SH-SY5Y (cell line): ENCODE data around the gene GMPR2.

Experiments
- GATA2 ChIP-seq: IDR thresholded peaks from 2 replicates; pipeline ENCODE4 v1.6.1; 2011; ENCODE audit warnings: mild to moderate bottlenecking, low read depth, low read length
- GATA3 ChIP-seq: IDR thresholded peaks from 2 replicates; pipeline ENCODE4 v1.6.1; 2011; ENCODE audit warnings: low read depth, mild to moderate bottlenecking, low read length, moderate library complexity

Gene GMPR2

DNA sequence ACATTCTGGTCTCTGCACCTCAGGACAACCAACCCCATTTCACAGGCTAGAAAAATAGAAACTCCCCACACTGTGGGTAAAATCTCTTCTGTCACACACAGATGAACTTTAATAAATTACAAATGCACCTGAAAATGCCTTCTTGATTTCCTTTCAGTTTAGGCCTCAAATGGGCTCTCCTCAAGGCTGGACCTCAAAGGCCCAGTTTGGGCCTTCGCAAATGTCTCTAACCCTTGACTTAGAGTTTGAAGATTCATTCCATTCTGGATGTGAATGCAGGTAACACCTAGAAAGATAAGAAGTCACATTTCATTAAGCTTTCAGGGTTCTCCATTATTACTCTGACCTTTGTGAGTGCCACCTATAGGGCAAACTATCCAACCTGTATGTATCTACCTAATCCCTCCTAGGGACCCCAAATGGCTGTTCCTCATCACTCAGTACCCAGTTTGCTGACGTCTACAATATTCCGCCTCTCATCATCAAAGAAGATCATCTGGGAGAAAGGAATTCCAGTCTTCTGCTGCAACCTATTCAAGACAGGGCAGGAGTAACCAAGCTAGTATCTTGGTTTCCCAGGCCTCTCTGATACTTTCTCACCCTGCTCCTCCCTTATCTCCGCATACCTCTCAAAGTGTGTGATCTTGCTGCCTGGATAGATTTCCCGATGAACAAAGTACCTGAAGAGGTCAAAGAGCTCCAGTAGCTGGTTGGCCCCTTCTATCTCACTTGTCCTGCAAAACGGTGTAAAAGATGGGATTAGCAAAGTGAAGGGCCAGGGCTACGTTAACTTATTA, 18.7 kb upstream of the GMPR2 start:
- TF ChIP-seq GATA2, result no peak
- no peak for TF ChIP-seq GATA3

DNA sequence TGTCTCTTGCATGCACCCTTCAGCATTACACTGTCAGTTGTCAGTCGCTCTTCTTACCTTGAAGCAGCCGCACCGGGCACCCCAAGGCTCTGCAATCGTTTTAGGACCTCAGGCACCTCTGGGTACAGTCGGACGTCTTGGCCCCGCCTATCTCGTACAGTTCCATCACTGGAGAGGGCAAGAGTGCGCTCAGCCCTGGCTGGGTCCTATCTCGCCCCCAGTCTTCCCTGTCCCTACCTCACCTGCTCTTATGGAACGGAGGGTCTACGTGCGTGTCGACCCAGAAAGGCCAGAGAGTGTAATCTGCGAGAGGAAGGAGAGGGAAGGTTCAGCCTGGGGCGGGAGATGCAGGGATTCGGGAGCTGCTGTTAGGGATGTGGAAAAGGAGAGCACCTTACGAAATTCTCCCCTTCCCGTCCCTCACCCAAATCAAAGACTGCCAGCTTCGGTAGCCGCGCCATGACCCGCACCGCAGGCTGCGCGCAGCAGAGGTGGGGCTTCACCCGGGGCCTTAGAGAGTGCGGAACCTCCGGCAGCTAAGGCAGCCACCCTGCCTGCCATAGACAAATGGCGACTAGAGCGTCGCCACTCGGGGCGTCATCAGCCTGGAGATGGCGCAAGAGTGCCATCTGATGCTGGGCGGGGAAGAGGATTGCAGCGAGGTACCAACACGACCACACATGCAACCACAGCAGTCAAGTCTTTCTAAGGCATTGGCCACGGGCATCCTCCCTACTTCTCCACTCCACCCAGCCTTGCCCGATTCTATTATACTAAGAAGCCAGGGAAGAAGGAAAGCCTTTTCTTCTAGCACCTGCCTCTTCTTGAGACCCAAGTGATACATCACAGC, 17.0 kb upstream of the GMPR2 start, which contains the start of gene MDP1:
Gene MDP1 (minus strand): TSS at position 572 of the 850 bp plus-strand sequence. CDS start 111 bp downstream, at position 461.
- TF ChIP-seq GATA2 (no peak), GATA3 (no peak)

GRCh38 chr14:24216345-24216699, 16.4 kb upstream of the GMPR2 start:
- TF ChIP-seq GATA3 (no peak), GATA2 (no peak)

- TF ChIP-seq GATA3, result no peak
- TF ChIP-seq GATA2, result no peak
Measured at GRCh38 chr14:24219080-24219479, 13.6 kb upstream of the GMPR2 start.

- TF ChIP-seq GATA3, result no peak
- TF ChIP-seq GATA2, result no peak
Measured at GRCh38 chr14:24219521-24219920, 13.2 kb upstream of the GMPR2 start.

DNA sequence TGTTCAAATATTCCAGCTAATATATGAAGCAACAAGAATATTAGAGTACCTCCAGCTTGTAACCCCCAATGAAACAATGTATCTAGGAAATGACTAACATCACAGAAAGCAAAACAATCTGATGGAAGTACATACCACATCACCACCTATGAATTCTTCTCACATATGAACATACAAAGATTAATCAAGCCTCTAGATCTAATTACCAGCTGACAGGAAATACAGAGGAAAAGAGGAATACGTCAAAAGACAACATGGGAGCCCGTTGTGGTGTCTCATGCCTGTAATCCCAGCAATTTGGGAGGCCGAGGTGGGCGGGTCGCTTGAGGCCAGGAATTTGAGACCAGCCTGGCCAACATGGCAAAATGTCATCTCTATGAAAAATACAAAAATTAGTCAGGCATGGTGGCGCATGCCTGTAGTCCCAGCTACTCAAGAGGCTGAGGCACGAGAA, 8.1 kb upstream of the GMPR2 start:
- no peak for TF ChIP-seq GATA3
- TF ChIP-seq GATA2, result no peak

DNA sequence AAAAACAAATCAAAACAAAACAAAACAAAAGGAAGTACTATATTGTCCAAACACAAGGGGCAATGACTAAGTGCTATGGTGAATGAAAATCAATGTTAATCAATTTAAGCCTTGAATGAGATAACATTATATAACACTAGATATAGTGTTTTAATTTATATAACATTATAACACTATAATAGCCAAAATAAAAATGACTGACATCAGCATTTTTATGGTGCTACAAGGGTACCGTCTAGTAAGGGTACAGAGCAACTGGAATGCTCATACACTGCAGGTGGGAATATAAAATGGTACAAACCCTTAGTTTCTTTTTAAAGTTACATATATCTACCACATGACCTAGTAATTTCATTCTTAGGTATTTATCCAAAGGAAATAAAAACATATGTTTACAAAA, 6.3 kb upstream of the GMPR2 start:
- TF ChIP-seq GATA3 (no peak), GATA2 (no peak)

DNA sequence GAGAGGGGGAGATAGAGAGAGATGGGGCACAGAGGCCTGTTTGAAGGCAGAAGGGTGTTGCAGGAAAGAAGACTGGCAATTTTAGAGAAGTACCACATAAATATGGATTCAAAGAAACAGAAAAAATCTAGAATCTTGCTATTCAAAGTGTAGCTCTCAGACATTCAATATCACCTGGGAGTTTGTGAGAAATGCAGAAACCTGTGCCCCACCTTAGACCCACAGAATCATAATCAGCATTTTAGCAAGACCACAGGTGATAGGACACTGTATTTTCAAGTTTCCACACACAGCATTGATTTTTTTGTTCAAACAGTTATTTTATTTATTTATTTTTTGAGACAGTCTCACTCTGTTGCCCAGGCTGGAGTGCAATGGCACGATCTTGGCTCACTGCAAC, 3.8 kb upstream of the GMPR2 start:
- no peak for TF ChIP-seq GATA3
- no peak for TF ChIP-seq GATA2

DNA sequence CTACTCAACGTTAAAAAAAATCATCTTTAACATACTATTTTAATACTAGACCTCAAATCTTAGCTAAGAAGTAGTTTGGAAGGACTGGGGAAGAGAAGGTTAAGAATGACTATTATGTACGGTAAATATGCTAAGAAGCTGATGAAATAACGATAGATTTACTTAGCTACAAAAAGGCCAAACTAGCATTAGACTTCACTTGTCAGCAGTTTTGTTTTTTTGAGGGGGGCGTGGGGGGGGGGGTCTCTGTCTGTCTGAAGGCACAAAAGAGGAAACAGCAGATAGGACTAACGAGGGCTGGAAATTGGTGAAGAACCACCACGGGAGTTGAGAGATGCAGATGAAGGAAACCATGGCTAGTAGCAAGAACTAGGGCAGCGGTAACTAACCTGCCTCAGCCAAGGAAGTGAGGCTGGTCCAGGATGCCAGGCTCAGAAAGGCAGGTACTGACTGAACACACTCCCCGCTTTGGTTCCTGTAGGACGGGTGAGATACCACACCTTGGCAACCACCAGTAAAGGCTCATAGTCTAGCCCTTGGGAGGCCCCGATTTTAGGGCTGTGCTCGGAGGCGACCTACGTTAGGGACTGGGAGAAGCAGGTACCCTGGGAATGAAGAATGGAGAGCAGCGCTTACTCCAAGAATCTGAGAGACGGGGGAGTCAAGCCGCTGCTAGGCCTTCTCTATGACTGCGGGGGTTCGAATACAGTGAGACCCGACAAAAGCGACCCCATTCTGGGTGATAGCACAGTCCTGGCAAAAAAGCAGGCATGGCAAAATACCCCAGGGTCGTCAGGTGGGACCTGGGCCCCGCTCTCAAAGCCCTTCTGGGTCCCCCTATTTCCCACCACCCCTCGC, 1.2 kb upstream of the GMPR2 start:
- TF ChIP-seq GATA3, result no peak
- no peak for TF ChIP-seq GATA2

GRCh38 chr14:24232121-24232644, 546 bp upstream of the GMPR2 start, which contains the start of gene NEDD8:
NEDD8 (minus strand) TSS chr14:24232367; CDS start chr14:24232267, 100 bp downstream.
- TF ChIP-seq GATA3 (no peak), GATA2 (no peak)

DNA sequence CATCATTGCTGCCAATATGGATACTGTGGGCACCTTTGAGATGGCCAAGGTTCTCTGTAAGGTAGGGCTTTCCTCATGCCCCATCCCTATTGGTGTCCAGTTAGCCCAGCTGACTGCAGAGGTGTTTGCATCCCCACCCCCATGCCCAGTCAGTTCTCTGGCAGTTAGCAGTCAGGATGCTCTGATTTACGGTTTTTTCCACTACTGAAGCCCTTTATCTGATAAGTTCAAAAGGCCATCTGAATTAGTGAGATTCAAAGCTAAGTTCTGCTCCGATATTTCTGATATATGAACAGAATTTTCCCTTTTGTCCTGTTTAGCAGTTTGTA, 773 bp downstream of the GMPR2 start:
- TF ChIP-seq GATA3 (no peak), GATA2 (no peak)

DNA sequence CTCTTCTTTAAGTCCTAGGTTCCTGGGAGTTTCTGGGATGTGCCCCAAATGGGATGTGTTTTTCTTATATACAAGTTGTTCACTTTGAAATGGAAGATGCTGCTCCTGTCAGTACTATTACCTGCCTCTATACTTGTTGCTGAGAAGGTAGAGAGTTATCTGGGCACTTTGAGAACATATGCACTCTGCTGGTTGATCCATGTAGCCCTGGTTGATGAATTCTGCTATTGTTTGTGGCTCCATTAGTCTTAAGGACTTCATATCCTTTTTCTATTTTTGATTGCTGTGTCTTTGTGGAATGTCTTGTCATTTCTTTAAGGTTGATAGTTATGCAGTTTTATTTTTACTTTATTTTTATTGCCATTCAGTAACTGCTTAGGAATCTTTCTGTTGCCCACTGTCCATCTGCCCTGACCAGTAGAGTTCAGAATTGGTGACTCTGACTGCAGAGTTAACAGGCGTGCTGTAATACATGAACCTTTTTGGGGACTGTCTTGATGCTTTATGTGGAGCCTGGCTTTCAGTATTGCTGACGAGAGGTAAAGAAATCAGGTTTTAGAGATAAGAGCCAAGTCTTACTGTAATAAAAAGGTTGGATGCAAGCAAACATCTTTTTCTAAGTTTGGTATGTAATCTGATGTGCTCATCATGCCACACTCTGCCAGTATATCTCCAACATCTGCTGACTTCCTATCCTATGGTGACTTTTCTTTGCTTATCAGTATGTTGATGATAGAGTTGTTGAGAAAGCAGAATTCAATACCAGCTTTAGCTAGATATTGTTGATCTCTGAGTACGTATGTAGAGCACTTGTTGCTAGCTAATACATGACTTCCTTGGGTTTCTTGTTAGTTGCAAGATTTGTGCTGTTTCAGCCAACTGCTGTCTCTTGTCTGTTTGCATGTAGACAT, 1.6 kb downstream of the GMPR2 start:
- TF ChIP-seq GATA3, result no peak
- TF ChIP-seq GATA2, result no peak

- TF ChIP-seq GATA3, result no peak
- no peak for TF ChIP-seq GATA2
Measured at GRCh38 chr14:24235804-24236688, 3.3 kb downstream of the GMPR2 start.
